OCI-LY7 (cell line): Measurements from ENCODE around the gene SPDL1. TPM values are rescaled to one million over a fixed set of nuclear protein-coding genes. Genes with fewer than 3 reads are reported as not detected.

Experiments used
- BruUV-seq: library from RNA; stranded (reverse); fragments of 400-500 nt; replicated peaks from 2 replicates; lab custom pipeline; 2021; lab: Mats Ljungman, UMichigan
- CTCF ChIA-PET: fragments of 300-600 bp; sonication (Branson Sonifier 250); formaldehyde crosslinking; loops from one replicate; lab custom pipeline; 2022; ENCODE audit warnings: antibody characterized with exemption; ENCODE audit not compliant: unreplicated experiment; lab: Charles Lee
- POLR2A ChIA-PET: fragments of 300-600 bp; sonication (Branson Sonifier 250); formaldehyde crosslinking; loops from one replicate; lab custom pipeline; 2022; ENCODE audit warnings: antibody characterized with exemption; lab: Charles Lee
- DNase-seq: peaks from one replicate; pipeline ENCODE4 v3.0.0-alpha.2; 2015; ENCODE audit warnings: low spot score
- H2AFZ ChIP-seq: fragments of 200-600 bp; sonication (generic), shearing (Covaris generic); 2 replicates; pipeline ENCODE4 v1.6.1; 2014; ENCODE audit warnings: mild to moderate bottlenecking, antibody characterized with exemption, low read length, moderate library complexity
- H3K27ac ChIP-seq: fragments of 200-600 bp; sonication (generic); 2 replicates; pipeline ENCODE4 v1.5.1; 2014; ENCODE audit warnings: mixed run types, low read depth, mild to moderate bottlenecking, moderate library complexity, low read length, inconsistent platforms; ENCODE audit not compliant: poor library complexity, severe bottlenecking
- H3K36me3 ChIP-seq: fragments of 200-600 bp; sonication (generic); 2 replicates; pipeline ENCODE4 v1.6.1; 2014; ENCODE audit warnings: mild to moderate bottlenecking, antibody characterized with exemption, low read length, moderate library complexity, mixed read lengths; ENCODE audit not compliant: insufficient read depth
- H3K4me1 ChIP-seq: fragments of 200-600 bp; sonication (generic); 2 replicates; pipeline ENCODE4 v1.5.1; 2014; ENCODE audit warnings: mild to moderate bottlenecking, low read length; ENCODE audit not compliant: insufficient read depth, poor library complexity, severe bottlenecking
- H3K4me2 ChIP-seq: fragments of 200-600 bp; sonication (generic); 2 replicates; pipeline ENCODE4 v1.6.1; 2014; ENCODE audit warnings: mild to moderate bottlenecking, low read length
- H3K4me3 ChIP-seq: fragments of 200-600 bp; sonication (generic); 2 replicates; pipeline ENCODE4 v1.5.1; 2014; ENCODE audit warnings: mild to moderate bottlenecking, low read depth, low read length; ENCODE audit not compliant: poor library complexity, severe bottlenecking
- H3K79me2 ChIP-seq: fragments of 200-600 bp; sonication (generic); 2 replicates; pipeline ENCODE4 v1.6.1; 2016; ENCODE audit warnings: low read depth, mild to moderate bottlenecking, low read length, moderate library complexity, mixed read lengths; ENCODE audit not compliant: insufficient read depth
- H3K9me2 ChIP-seq: fragments of 200-600 bp; sonication (generic); 2 replicates; pipeline ENCODE4 v1.6.1; 2016; ENCODE audit warnings: mild to moderate bottlenecking, low read length, mixed read lengths; ENCODE audit not compliant: insufficient read depth
- H3K9me3 ChIP-seq: fragments of 200-600 bp; sonication (generic); 2 replicates; pipeline ENCODE4 v1.6.1; 2014; ENCODE audit warnings: mild to moderate bottlenecking, mixed run types, low read length, mixed read lengths
- H4K20me1 ChIP-seq: fragments of 200-600 bp; sonication (generic); 2 replicates; pipeline ENCODE4 v1.6.1; 2014; ENCODE audit warnings: mild to moderate bottlenecking, antibody characterized with exemption, low read length, moderate library complexity, mixed read lengths; ENCODE audit not compliant: insufficient read depth
- EZH2phosphoT487 ChIP-seq: fragments of 200-600 bp; sonication (generic); IDR thresholded peaks from 2 replicates; pipeline ENCODE4 v1.6.1; 2018; ENCODE audit warnings: low read depth, borderline replicate concordance, mild to moderate bottlenecking, mixed run types, antibody characterized with exemption, low read length, moderate library complexity, mixed read lengths
- intact Hi-C: fragments of 100-400 bp; cut with micrococcal nuclease; formaldehyde crosslinking; loops from one replicate; pipeline ENCODE4 v1.10.0; 2022; ENCODE audit not compliant: unreplicated experiment
- total RNA-seq, 2 experiments: library from RNA; depleted of rRNA in 1 of 2; stranded (reverse); fragments of >200 nt in 1 of 2; shearing (Covaris generic) in 1 of 2; gene quantifications; 2 replicates each; pipeline ENCODE4 v1.2.3, GENCODE V29; 2014 to 2022
- TF ChIP-seq, protein P1 (sequence below): fragments of 200-600 bp; sonication (generic); conservative IDR thresholded peaks from 2 replicates; pipeline ENCODE4 v1.5.1; 2014; ENCODE audit warnings: mild to moderate bottlenecking, antibody characterized with exemption, low read length, moderate library complexity, mixed read lengths

Gene SPDL1
- total RNA-seq, 2 experiments from 2014 or later: 27.4 to 65.9 TPM

DNA sequence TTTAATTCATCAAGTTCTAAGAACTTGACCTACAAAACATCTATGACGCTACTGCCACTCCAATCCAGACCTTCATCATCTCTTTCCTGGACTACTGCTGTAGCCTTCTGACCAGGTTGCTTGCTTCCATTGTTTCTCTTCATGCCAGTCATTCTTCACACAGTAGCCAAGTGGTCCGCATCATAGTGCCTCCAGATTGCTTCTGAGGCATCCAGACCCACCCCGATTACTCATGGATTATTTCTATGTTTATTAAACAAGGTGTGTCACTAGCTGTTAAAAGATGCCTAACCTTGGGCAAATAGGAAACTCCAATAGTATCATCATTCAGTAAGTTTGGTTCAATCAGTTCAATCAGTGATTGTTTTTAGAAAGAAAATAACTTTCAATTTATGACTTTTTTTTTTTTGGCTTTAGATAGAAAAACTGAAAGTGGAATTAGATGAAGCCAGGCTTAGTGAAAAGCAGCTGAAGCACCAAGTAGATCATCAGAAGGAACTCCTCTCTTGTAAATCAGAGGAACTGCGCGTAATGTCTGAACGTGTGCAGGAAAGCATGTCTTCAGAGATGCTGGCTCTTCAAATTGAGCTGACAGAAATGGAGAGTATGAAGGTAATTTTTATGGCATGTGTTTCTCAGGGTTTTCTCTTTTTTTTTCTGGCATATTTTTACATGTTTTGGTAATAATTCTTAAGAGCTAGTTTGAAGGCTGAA is 9.5 kb downstream of the SPDL1 start:
- no peaks in the 10 kb centered on the region for H3K4me1 ChIP-seq
- no peak overlapping the region for H3K4me2 ChIP-seq
- H4K20me1 ChIP-seq: no peaks in the 10 kb centered on the region
- ChIA-PET CTCF (no interaction called here), POLR2A (interaction anchor here (0.7 to 1.6 kb wide), 2 partner anchors 11 to 91 kb away, joined by 3 to 5 read pairs; no protein-coding TSS in a partner anchor)
- H3K79me2 ChIP-seq: peaks cover 2% of the 10 kb centered on the region; the same call in 1 of the 2 replicates
- H2AFZ ChIP-seq: no peak overlapping the region
- H3K9me3 ChIP-seq: no peaks in the 10 kb centered on the region
- H3K4me3 ChIP-seq: no peak overlapping the region
- TF ChIP-seq, protein P1, sequence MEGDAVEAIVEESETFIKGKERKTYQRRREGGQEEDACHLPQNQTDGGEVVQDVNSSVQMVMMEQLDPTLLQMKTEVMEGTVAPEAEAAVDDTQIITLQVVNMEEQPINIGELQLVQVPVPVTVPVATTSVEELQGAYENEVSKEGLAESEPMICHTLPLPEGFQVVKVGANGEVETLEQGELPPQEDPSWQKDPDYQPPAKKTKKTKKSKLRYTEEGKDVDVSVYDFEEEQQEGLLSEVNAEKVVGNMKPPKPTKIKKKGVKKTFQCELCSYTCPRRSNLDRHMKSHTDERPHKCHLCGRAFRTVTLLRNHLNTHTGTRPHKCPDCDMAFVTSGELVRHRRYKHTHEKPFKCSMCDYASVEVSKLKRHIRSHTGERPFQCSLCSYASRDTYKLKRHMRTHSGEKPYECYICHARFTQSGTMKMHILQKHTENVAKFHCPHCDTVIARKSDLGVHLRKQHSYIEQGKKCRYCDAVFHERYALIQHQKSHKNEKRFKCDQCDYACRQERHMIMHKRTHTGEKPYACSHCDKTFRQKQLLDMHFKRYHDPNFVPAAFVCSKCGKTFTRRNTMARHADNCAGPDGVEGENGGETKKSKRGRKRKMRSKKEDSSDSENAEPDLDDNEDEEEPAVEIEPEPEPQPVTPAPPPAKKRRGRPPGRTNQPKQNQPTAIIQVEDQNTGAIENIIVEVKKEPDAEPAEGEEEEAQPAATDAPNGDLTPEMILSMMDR: no peak
- no peak for TF ChIP-seq EZH2phosphoT487
- DNase-seq: no peak
- no peak overlapping the region for H3K27ac ChIP-seq
- intact Hi-C loops: no loop called here
- BruUV-seq: no TSS peak
- peaks cover 97% of the 10 kb centered on the region for H3K36me3 ChIP-seq
- no peaks in the 10 kb centered on the region for H3K9me2 ChIP-seq

DNA sequence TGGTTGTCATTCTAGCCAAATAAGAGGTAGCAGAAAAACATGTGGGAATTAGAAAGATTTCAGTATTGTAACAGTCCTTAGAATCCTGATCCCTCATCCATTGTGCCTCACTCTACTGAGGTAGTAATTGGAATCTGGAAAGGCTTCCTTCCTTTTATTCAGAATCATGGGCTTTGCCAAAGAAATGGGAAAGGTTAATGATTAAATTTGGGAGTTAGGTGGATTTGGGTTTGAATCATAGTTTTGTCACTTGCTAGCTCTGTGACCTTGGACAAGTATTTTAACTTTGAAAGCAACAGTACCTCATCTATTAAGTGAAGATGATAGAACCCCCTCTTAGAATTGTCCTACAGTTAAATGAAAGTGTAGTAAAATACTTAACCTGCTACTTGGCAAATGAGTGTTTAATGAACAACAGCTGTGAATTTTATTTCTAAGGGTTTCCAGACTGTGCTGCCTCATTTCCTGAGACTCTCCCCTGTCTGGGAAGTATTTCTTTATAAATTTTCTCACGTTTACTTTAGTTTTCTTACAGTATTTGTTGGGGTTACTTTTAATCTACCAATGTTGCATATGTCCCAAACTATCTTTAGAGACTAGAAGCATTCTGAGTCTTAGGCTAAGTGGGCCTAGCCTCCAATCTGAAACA is 11.7 kb downstream of the SPDL1 start:
- Histone ChIP-seq H3K9me3 (no peaks in the 10 kb centered on the region), H4K20me1 (no peaks in the 10 kb centered on the region), H3K9me2 (no peaks in the 10 kb centered on the region), H3K27ac (no peak overlapping the region), H3K36me3 (peaks cover 97% of the 10 kb centered on the region), H3K4me1 (no peaks in the 10 kb centered on the region), H3K4me3 (no peak overlapping the region), H2AFZ (no peak overlapping the region), H3K4me2 (no peak overlapping the region), H3K79me2 (no peaks in the 10 kb centered on the region)
- intact Hi-C loops: no loop called here
- ChIA-PET POLR2A (interaction anchor here (0.6 to 0.7 kb wide), 2 partner anchors 12 to 138 kb away, joined by 3 read pairs; partner anchors contain the start of gene SPDL1), CTCF (no interaction called here)
- BruUV-seq: no TSS peak
- TF ChIP-seq EZH2phosphoT487: no peak
- TF ChIP-seq, protein P1: no peak
- DNase-seq: no peak

DNA sequence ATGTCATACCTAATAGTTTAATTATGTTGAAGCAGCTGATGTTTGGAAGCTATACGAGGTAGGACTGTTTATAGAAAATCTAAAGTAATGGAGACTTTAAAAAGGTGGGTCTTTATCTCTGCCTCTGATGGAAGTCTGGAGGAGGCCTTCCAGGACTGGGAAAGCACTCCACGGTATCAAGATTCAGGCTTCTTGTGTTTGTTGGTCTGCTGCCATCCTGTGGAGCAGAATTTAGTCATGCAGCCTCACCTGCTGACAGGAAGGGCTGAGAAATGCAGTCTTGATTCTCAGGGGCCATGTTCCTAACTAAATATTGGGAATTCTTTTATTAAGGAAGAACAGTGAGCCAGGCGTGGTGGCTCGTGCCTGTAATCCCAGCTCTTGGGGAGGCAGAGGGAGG is 15.9 kb downstream of the SPDL1 start:
- Histone ChIP-seq H3K4me1 (no peaks in the 10 kb centered on the region), H3K9me2 (no peaks in the 10 kb centered on the region), H3K79me2 (no peaks in the 10 kb centered on the region), H3K27ac (no peak overlapping the region), H2AFZ (no peak overlapping the region), H3K4me3 (no peak overlapping the region), H3K36me3 (peaks cover 99% of the 10 kb centered on the region), H3K4me2 (no peak overlapping the region), H3K9me3 (no peaks in the 10 kb centered on the region), H4K20me1 (no peaks in the 10 kb centered on the region)
- ChIA-PET CTCF (no interaction called here), POLR2A (interaction anchor here (1.5 kb wide), 1 partner anchor 14 kb away, joined by 4 read pairs; no protein-coding TSS in a partner anchor)
- intact Hi-C loops: no loop called here
- DNase-seq: no peak
- BruUV-seq: no TSS peak
- TF ChIP-seq, protein P1: no peak
- no peak for TF ChIP-seq EZH2phosphoT487
